Measurements from ENCODE around the gene TOX3. TPM values are rescaled to one million over a fixed set of nuclear protein-coding genes. Genes with fewer than 3 reads are reported as not detected.

Gene TOX3
- total RNA-seq, 1 experiment from 2014 or later: 20.2 TPM

GRCh38 chr16:52473096-52473495 lies 73.8 kb downstream of the TOX3 start:
- Histone ChIP-seq H2BK12ac (ENCODE audit: insufficient read length, low read depth, low read length) (no peak overlapping the region), H2AFZ (ENCODE audit: low read length) (no peak overlapping the region), H3K56ac (ENCODE audit: insufficient read length, low read depth, low read length) (no peak overlapping the region), H3K9me3 (ENCODE audit: control insufficient read depth, low read depth, low read length) (no peaks in the 10 kb centered on the region), H3K79me2 (ENCODE audit: insufficient read depth, low read length) (no peaks in the 10 kb centered on the region; the same call in 1 of the 2 replicates), H3K27ac (ENCODE audit: insufficient read length, low read depth, low read length) (no peak overlapping the region), H3T11ph (ENCODE audit: low read length) (no peak overlapping the region), H3K4me2 (ENCODE audit: insufficient read depth, insufficient read length, low read length) (no peak overlapping the region), H3K4me1 (ENCODE audit: insufficient read depth, low read length) (peaks cover 5% of the 10 kb centered on the region; the same call in 1 of the 2 replicates), H4K20me1 (ENCODE audit: control insufficient read depth, insufficient read depth, insufficient read length) (no peaks in the 10 kb centered on the region), H3K23ac (ENCODE audit: insufficient read length, low read depth, low read length) (no peak overlapping the region), H2BK120ac (ENCODE audit: low read depth, low read length, poor library complexity, severe bottlenecking) (no peak overlapping the region), H2AK5ac (ENCODE audit: insufficient read length, low read length) (no peak overlapping the region), H3K9ac (ENCODE audit: extremely low read depth, insufficient read length, low read length) (no peak overlapping the region), H4K5ac (ENCODE audit: insufficient read length, low read depth, low read length) (no peak overlapping the region), H3K23me2 (ENCODE audit: insufficient read length, low read depth, low read length, poor library complexity, severe bottlenecking) (no peaks in the 10 kb centered on the region), H2BK20ac (ENCODE audit: low read depth, low read length, poor library complexity, severe bottlenecking) (no peak overlapping the region), H4K8ac (replicated peaks; ENCODE audit: insufficient read length, low read depth, low read length) (no peak overlapping the region), H3K27me3 (ENCODE audit: insufficient read depth, low read length) (no peaks in the 10 kb centered on the region), H3K14ac (ENCODE audit: insufficient read depth, low read length) (no peak overlapping the region), H3K18ac (ENCODE audit: insufficient read length, low read depth, low read length) (no peak overlapping the region), H3K4ac (ENCODE audit: low read depth, low read length) (no peak overlapping the region), H3K79me1 (ENCODE audit: insufficient read depth, low read depth, low read length, poor library complexity, severe bottlenecking) (no peaks in the 10 kb centered on the region), H2BK15ac (ENCODE audit: low read depth, low read length) (no peak overlapping the region), H2BK5ac (ENCODE audit: insufficient read length, low read length) (no peak overlapping the region), H4K91ac (ENCODE audit: insufficient read length, low read depth, low read length) (no peak overlapping the region)
- no peak for TF ChIP-seq CTCF (conservative IDR thresholded peaks at IDR 0.05)
- Mint-ChIP-seq H3K4me3 (no peak overlapping the region), H3K4me1 (peaks cover 44 to 66% of the 10 kb centered on the region in 2 experiments), H3K27ac (no peak overlapping the region; a peak in 1 of 7 replicates), H3K27me3 (ENCODE audit: low read depth) (no peaks in the 10 kb centered on the region), H3K36me3 (ENCODE audit: insufficient read depth in 1 of 3, low read depth in 3 of 3) (peaks cover 12 to 20% (median 19%) of the 10 kb centered on the region in 3 experiments; a peak in 6 of 7 replicates), H3K9me3 (peaks cover 0 to 3% of the 10 kb centered on the region in 2 experiments; a peak in 1 of 5 replicates)
- DNase-seq: no peak
- WGBS (ENCODE audit: extremely low coverage, insufficient read length, low lambda C conversion rate): no CpG with 5 or more reads among the region's 5 CpGs

Measured in H9 (cell line).